KMS-11 (cell line): ENCODE measurements around the gene CDH20.

Experiments used
- H2AFZ ChIP-seq: fragments of 200-600 bp; sonication (generic); 2 replicates; pipeline ENCODE4 v1.6.1; 2016; ENCODE audit warnings: antibody characterized with exemption, mixed run types, low read depth
- H3K27ac ChIP-seq: fragments of 200-600 bp; sonication (generic); 2 replicates; pipeline ENCODE4 v1.6.1; 2016; ENCODE audit warnings: mild to moderate bottlenecking, mixed run types
- H3K27me3 ChIP-seq: fragments of 200-600 bp; sonication (generic); 2 replicates; pipeline ENCODE4 v1.6.1; 2017; ENCODE audit warnings: mild to moderate bottlenecking, low read depth, mixed run types, moderate library complexity; ENCODE audit not compliant: insufficient read depth
- H3K36me3 ChIP-seq: fragments of 200-600 bp; sonication (generic); 2 replicates; pipeline ENCODE4 v1.6.1; 2017; ENCODE audit warnings: mild to moderate bottlenecking, mixed run types; ENCODE audit not compliant: insufficient read depth
- H3K4me1 ChIP-seq: fragments of 200-600 bp; sonication (generic); 2 replicates; pipeline ENCODE4 v1.6.1; 2016; ENCODE audit warnings: mild to moderate bottlenecking, low read depth, mixed run types; ENCODE audit not compliant: poor library complexity, severe bottlenecking
- H3K4me2 ChIP-seq: fragments of 200-600 bp; sonication (generic); 2 replicates; pipeline ENCODE4 v1.7.0; 2016; ENCODE audit warnings: mild to moderate bottlenecking, mixed run types
- H3K4me3 ChIP-seq: fragments of 200-600 bp; sonication (generic); IDR thresholded peaks from 2 replicates; pipeline ENCODE4 v1.6.1; 2017; ENCODE audit warnings: low read depth, low read length, mixed read lengths; ENCODE audit not compliant: insufficient read depth
- H3K79me2 ChIP-seq: fragments of 200-600 bp; sonication (generic); 2 replicates; pipeline ENCODE4 v1.6.1; 2016; ENCODE audit warnings: low read depth, mixed run types; ENCODE audit not compliant: insufficient read depth
- H3K9ac ChIP-seq: fragments of 200-600 bp; sonication (generic); 2 replicates; pipeline ENCODE4 v1.6.1; 2016; ENCODE audit warnings: mild to moderate bottlenecking, mixed run types
- H4K20me1 ChIP-seq: fragments of 200-600 bp; sonication (generic); 2 replicates; pipeline ENCODE4 v1.6.1; 2016; ENCODE audit warnings: mild to moderate bottlenecking, mixed run types; ENCODE audit not compliant: insufficient read depth
- CTCF ChIP-seq: fragments of 200-600 bp; sonication (generic); conservative IDR thresholded peaks from 2 replicates; pipeline ENCODE4 v1.6.1; 2017; ENCODE audit warnings: low read depth, mild to moderate bottlenecking, antibody characterized with exemption, low read length, moderate library complexity, mixed read lengths

The CDH20 gene

GRCh38 chr18:61420218-61420885 lies 87.1 kb downstream of the CDH20 start:
- H3K27me3 ChIP-seq = no peaks in the 10 kb centered on the region
- no peak for TF ChIP-seq CTCF

GRCh38 chr18:61426492-61427053 lies 93.3 kb downstream of the CDH20 start:
- no peak overlapping the region for H2AFZ ChIP-seq

More at GRCh38 chr18:61420218-61420885, 87.1 kb downstream of the CDH20 start:
- H3K9ac ChIP-seq = no peak overlapping the region
- H4K20me1 ChIP-seq = no peaks in the 10 kb centered on the region
- no peak overlapping the region for H2AFZ ChIP-seq
- H3K4me1 ChIP-seq = no peaks in the 10 kb centered on the region
- no peak overlapping the region for H3K4me3 ChIP-seq
- H3K36me3 ChIP-seq = no peaks in the 10 kb centered on the region
- no peak overlapping the region for H3K27ac ChIP-seq
- H3K4me2 ChIP-seq = no peak overlapping the region
- H3K79me2 ChIP-seq = no peaks in the 10 kb centered on the region

GRCh38 chr18:61428266-61428665 lies 95.0 kb downstream of the CDH20 start:
- TF ChIP-seq CTCF = no peak
- Histone ChIP-seq H2AFZ (no peak overlapping the region), H3K36me3 (no peaks in the 10 kb centered on the region), H3K27me3 (no peaks in the 10 kb centered on the region), H3K4me2 (no peak overlapping the region), H3K4me1 (no peaks in the 10 kb centered on the region), H3K9ac (no peak overlapping the region), H4K20me1 (no peaks in the 10 kb centered on the region), H3K4me3 (no peak overlapping the region), H3K79me2 (no peaks in the 10 kb centered on the region), H3K27ac (no peak overlapping the region)

More at GRCh38 chr18:61426492-61427053, 93.3 kb downstream of the CDH20 start:
- H3K79me2 ChIP-seq = no peaks in the 10 kb centered on the region
- no peak overlapping the region for H3K4me2 ChIP-seq
- TF ChIP-seq CTCF = no peak
- no peak overlapping the region for H3K27ac ChIP-seq
- no peaks in the 10 kb centered on the region for H3K27me3 ChIP-seq
- H3K36me3 ChIP-seq = no peaks in the 10 kb centered on the region
- no peaks in the 10 kb centered on the region for H4K20me1 ChIP-seq
- no peaks in the 10 kb centered on the region for H3K4me1 ChIP-seq
- H3K4me3 ChIP-seq = no peak overlapping the region
- H3K9ac ChIP-seq = no peak overlapping the region

GRCh38 chr18:61432590-61432989 lies 99.4 kb downstream of the CDH20 start:
- Histone ChIP-seq H3K36me3 (no peaks in the 10 kb centered on the region), H3K27me3 (no peaks in the 10 kb centered on the region), H3K4me1 (no peaks in the 10 kb centered on the region), H2AFZ (no peak overlapping the region), H4K20me1 (no peaks in the 10 kb centered on the region), H3K27ac (no peak overlapping the region), H3K4me3 (no peak overlapping the region), H3K4me2 (no peak overlapping the region), H3K9ac (no peak overlapping the region), H3K79me2 (no peaks in the 10 kb centered on the region)
- no peak for TF ChIP-seq CTCF
